Breast epithelium (tissue), 4 donors: ENCODE data around the gene IGF1R. TPM values are rescaled to one million over a fixed set of nuclear protein-coding genes. Genes with fewer than 3 reads are reported as not detected.
"Not testable (repeated sequence)": the region's sequence is repeated elsewhere in the genome, so short reads cannot be mapped to it uniquely, and the experiment has no call there.

Experiments
- DNase-seq, 2 donors: peaks; one replicate each; pipeline ENCODE4 v3.0.0-alpha.2; 2019; ENCODE audit warnings: low spot score in 2 of 2
- H3K27ac ChIP-seq, 2 donors: fragments of 200-600 bp; sonication (generic) in 1 of 2; one replicate each; pipeline ENCODE4 v1.5.1; 2016 to 2019; ENCODE audit warnings: mild to moderate bottlenecking in 1 of 2
- H3K27me3 ChIP-seq, 2 donors: fragments of 200-600 bp; sonication (generic) in 1 of 2; one replicate each; pipeline versions ENCODE4 v1.5.1 to v1.6.0; 2017 to 2019; ENCODE audit warnings: control low read depth in 1 of 2, mild to moderate bottlenecking in 1 of 2
- H3K36me3 ChIP-seq: fragments of 200-600 bp; one replicate; pipeline ENCODE4 v1.5.1; 2019
- H3K4me1 ChIP-seq, 2 donors: fragments of 200-600 bp; sonication (generic); one replicate each; pipeline ENCODE4 v1.5.1; 2016 to 2019; ENCODE audit warnings: control low read depth in 1 of 2
- H3K4me3 ChIP-seq, 3 donors: fragments of 200-600 bp; sonication (generic); 1 replicate in 2 of 3; 2 replicates in 1 of 3; pipeline ENCODE4 v1.5.1; 2016 to 2019; ENCODE audit warnings: mild to moderate bottlenecking in 3 of 3, moderate library complexity in 2 of 3
- H3K9me3 ChIP-seq, 2 donors: fragments of 200-600 bp; sonication (generic) in 1 of 2; one replicate each; pipeline ENCODE4 v1.5.1; 2016 to 2019; ENCODE audit warnings: control low read depth in 1 of 2
- POLR2A ChIP-seq: fragments of 450-650 bp; IDR thresholded peaks from one replicate; pipeline ENCODE4 v1.6.1; 2016; ENCODE audit warnings: antibody characterized with exemption, mild to moderate bottlenecking, moderate library complexity
- POLR2AphosphoS5 ChIP-seq, 3 donors: sonication (generic); formaldehyde crosslinking; IDR thresholded peaks; one replicate each; pipeline ENCODE4 v1.6.1; 2017; ENCODE audit warnings: antibody characterized with exemption in 3 of 3
- intact Hi-C: fragments of 100-400 bp; cut with DNase I; formaldehyde crosslinking; loops from one replicate; pipeline ENCODE4 v1.15.1; 2023; ENCODE audit warnings: low total_unique reads
- total RNA-seq, 3 donors: library from RNA; depleted of rRNA; stranded (reverse); fragments of >200 nt; gene quantifications; one replicate each; pipeline ENCODE4 v1.1.0, GENCODE V29; 2016
- TF ChIP-seq, protein P1 (sequence below), 3 donors: fragments of 450-650 bp; IDR thresholded peaks; one replicate each; pipeline ENCODE4 v1.5.1; 2016 to 2017; ENCODE audit warnings: antibody characterized with exemption in 3 of 3, mild to moderate bottlenecking in 3 of 3, moderate library complexity in 3 of 3

Gene IGF1R
- total RNA-seq, 3 donors from 2014 or later, result 61.8 to 146 (median 103) TPM

DNA sequence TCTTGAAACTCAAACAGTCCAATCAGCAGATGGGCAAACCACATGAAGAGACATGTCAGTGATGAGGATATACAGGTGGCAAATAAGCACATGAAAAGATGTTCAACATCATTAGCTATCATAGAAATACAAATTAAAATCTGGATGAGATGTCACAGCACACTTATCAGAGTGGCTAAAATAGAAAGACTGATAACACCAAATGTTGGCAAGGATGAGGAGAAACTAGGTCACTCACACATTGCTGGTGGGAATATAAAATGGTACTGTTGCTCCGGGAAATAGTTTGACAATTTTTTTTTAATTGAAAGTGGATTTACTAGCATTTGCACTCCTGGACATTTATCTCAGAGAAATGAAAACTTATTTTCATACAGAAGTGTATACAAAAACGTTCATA, 350.9 kb downstream of the IGF1R start:
- no peak for DNase-seq
- H3K27ac ChIP-seq, result no peak overlapping the region
- peaks cover 0 to 3% of the 10 kb centered on the region in 2 donors for H3K9me3 ChIP-seq
- no peak overlapping the region for H3K4me3 ChIP-seq
- no peaks in the 10 kb centered on the region for H3K4me1 ChIP-seq
- intact Hi-C loops, result loop anchor here (10.0 kb wide), 1 partner anchor 816 kb away; no protein-coding TSS in a partner anchor
- H3K27me3 ChIP-seq, result no peaks in the 10 kb centered on the region
- TF ChIP-seq POLR2AphosphoS5 (IDR thresholded peaks at IDR 0.05), result no peak
- no peak for TF ChIP-seq POLR2A
- TF ChIP-seq, protein P1, sequence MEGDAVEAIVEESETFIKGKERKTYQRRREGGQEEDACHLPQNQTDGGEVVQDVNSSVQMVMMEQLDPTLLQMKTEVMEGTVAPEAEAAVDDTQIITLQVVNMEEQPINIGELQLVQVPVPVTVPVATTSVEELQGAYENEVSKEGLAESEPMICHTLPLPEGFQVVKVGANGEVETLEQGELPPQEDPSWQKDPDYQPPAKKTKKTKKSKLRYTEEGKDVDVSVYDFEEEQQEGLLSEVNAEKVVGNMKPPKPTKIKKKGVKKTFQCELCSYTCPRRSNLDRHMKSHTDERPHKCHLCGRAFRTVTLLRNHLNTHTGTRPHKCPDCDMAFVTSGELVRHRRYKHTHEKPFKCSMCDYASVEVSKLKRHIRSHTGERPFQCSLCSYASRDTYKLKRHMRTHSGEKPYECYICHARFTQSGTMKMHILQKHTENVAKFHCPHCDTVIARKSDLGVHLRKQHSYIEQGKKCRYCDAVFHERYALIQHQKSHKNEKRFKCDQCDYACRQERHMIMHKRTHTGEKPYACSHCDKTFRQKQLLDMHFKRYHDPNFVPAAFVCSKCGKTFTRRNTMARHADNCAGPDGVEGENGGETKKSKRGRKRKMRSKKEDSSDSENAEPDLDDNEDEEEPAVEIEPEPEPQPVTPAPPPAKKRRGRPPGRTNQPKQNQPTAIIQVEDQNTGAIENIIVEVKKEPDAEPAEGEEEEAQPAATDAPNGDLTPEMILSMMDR (IDR thresholded peaks at IDR 0.05), result no peak
- no peaks in the 10 kb centered on the region for H3K36me3 ChIP-seq

DNA sequence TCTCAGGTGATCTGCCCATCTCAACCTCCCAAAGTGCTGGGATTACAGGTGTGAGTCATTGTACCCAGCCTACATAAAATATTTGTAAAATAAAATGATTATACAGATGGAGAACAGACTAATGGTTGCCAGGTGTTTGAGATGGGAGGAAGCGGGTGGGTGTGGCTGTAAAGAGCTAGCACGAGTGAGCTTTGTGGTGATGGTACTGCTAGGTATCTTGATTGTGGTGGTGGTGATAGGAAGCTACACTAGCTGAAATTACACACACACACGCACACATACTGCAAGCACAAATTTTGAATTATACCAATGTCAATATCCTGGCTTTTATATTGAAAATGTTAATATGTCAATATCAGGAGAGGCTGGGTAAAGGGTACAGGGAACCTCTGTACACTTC, 353.9 kb downstream of the IGF1R start:
- H3K4me1 ChIP-seq, result no peaks in the 10 kb centered on the region
- TF ChIP-seq, protein P1 (IDR thresholded peaks at IDR 0.05), result no peak
- TF ChIP-seq POLR2AphosphoS5 (IDR thresholded peaks at IDR 0.05) (no peak), POLR2A (no peak)
- H3K27me3 ChIP-seq, result no peaks in the 10 kb centered on the region
- no peaks in the 10 kb centered on the region for H3K9me3 ChIP-seq
- intact Hi-C loops, result no loop called here
- no peak for DNase-seq
- no peaks in the 10 kb centered on the region for H3K36me3 ChIP-seq
- no peak overlapping the region for H3K4me3 ChIP-seq
- H3K27ac ChIP-seq, result no peak overlapping the region

- H3K27ac ChIP-seq, H3K4me3 ChIP-seq, H3K4me1 ChIP-seq, H3K36me3 ChIP-seq, DNase-seq, intact Hi-C loops, H3K27me3 ChIP-seq, H3K9me3 ChIP-seq: not testable (repeated sequence)
Measured at GRCh38 chr15:99003317-99003716, 355.0 kb downstream of the IGF1R start.

GRCh38 chr15:99004998-99005974, 356.9 kb downstream of the IGF1R start:
- H3K4me1 ChIP-seq, H3K9me3 ChIP-seq, DNase-seq, H3K4me3 ChIP-seq, H3K36me3 ChIP-seq, intact Hi-C loops, H3K27ac ChIP-seq, H3K27me3 ChIP-seq: not testable (repeated sequence)

- H3K4me1 ChIP-seq, result no peaks in the 10 kb centered on the region
- no peak for DNase-seq
- intact Hi-C loops, result no loop called here
- H3K27me3 ChIP-seq, result no peaks in the 10 kb centered on the region
- no peak overlapping the region for H3K4me3 ChIP-seq
- TF ChIP-seq, protein P1 (IDR thresholded peaks at IDR 0.05), result no peak
- TF ChIP-seq POLR2AphosphoS5 (IDR thresholded peaks at IDR 0.05) (no peak), POLR2A (no peak)
- H3K36me3 ChIP-seq, result no peaks in the 10 kb centered on the region
- no peaks in the 10 kb centered on the region for H3K9me3 ChIP-seq
- no peak overlapping the region for H3K27ac ChIP-seq
Measured at GRCh38 chr15:99006146-99006545, 357.8 kb downstream of the IGF1R start.

DNA sequence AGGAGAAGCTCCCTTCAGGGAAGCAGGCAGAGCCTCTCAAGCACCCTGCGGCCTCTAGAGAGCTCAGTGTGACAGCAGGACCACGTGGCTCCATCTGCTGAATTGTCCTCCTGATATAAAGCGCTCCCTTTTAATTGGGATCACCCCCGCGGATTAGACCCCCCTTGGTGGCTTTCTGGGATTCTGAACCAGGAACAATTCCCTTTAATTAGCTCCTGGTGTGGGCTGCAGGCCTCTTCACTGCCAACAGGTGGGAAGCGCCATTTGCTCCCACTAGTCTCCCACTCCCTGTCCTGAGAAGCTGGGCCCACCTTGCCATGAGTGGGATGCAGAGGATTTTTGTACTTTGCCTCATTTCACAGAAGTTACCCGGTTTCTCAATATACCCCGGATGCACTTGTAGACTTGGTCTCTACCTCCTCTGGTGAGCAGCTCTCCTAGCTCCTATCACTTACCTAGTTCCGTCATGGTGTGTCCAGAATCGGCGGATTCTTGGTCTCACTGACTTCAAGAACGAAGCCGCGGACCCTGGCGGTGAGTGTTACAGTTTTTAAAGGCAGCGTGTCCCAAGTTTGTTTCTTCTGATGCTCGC, 358.7 kb downstream of the IGF1R start:
- Histone ChIP-seq H3K4me3 (no peak overlapping the region), H3K27me3 (no peaks in the 10 kb centered on the region), H3K36me3 (no peaks in the 10 kb centered on the region), H3K27ac (no peak overlapping the region), H3K4me1 (no peaks in the 10 kb centered on the region), H3K9me3 (no peaks in the 10 kb centered on the region)
- no peak for DNase-seq
- intact Hi-C loops, result no loop called here
- TF ChIP-seq, protein P1 (IDR thresholded peaks at IDR 0.05), result no peak
- TF ChIP-seq POLR2AphosphoS5 (IDR thresholded peaks at IDR 0.05) (no peak), POLR2A (no peak)
